Globus pallidus (tissue), 1 donor: Measurements from ENCODE around the gene EFCAB13.
"Not testable (repeated sequence)": the region's sequence is repeated elsewhere in the genome, so short reads cannot be mapped to it uniquely, and the experiment has no call there.

Experiments
- DNase-seq: peaks from one replicate; pipeline ENCODE4 v3.0.0-alpha.2; 2015; ENCODE audit warnings: low spot score

EFCAB13 gene

DNA sequence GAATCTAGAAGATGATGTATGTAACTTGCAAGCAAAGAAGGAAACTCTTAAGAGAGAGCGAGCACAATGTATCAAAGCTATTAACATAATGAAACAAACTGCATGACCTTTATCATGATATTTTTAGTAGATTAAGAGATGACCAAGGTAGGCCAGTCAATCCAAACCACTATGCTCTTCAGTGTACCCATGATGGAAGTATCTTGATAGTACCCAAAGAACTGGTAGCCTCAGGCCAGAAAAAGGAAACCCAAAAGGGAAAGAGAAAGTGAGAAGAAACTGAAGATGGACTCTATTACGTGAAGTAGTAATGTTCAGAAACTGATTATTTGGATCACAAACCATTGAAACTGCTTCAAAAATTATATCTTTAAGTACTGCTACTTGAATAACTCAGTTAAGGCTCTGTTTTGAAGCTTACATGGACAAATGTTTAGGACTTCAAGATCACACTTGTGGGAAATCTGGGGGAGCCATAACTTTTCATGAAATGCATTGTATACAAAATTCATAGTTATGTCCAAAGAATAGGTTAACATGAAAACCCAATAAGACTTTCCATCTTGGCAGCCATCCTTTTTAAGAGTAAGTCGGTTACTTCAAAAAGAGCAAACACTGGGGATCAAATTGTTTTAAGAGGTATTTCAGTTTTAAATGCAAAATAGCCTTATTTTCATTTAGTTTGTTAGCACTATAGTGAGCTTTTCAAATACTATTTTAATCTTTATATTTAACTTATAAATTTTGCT, 102.3 kb downstream of the EFCAB13 start:
- DNase-seq, result not testable (repeated sequence)

DNA sequence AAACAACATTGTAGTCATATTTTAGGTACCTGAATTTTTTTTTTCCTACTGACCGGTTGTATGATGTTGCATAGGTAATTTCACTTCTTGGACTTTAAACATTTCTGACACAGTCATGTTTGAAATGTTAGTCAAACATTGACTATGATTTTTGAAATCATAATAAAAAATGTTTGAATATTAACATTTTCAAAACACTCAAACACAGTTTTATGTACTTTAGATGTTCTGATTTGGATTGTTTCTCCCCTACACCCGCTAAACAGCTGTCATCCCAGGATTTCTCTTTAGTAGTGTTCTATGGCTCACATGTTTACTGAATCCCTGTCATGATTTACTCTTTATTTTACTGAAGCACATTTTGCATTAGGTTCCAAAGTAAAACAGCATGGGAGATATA, 104.2 kb downstream of the EFCAB13 start:
- no peak for DNase-seq

DNA sequence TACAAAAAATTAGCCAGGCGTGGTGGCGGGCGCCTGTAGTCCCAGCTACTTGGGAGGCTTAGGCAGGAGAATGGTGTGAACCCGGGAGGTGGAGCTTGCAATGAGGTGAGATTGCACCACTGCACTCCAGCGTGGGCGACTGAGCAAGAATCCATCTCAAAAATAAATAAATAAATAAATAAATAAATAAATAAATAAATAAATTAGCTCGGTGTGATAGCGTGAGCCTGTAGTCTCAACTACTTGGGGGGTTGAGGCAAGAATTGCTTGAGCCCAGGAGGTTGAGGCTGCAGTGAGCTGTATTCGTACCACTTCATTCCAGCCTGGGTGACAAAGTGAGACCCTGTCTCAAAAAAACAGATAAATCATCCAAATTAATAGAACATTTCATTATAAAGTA, 108.5 kb downstream of the EFCAB13 start:
- not testable (repeated sequence) for DNase-seq

DNA sequence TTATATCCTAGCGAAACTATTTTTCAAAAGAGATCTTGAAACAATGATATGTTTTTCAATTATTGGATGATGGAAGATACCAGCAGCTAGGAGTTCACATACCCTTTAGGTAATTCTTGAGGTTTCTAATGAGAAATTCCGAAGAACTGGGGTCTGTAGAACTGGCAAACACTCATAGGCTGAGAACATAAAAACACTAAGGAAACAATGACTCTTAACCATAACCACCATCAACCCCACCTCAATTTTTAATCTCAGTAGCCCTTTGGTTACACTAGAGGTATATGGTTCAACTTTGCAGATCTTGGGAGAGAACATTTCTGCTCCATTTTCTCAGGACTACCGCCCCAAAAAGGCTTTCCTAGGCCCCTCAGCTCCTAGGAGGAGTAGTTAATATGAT, 141.4 kb downstream of the EFCAB13 start:
- DNase-seq, result no peak

DNA sequence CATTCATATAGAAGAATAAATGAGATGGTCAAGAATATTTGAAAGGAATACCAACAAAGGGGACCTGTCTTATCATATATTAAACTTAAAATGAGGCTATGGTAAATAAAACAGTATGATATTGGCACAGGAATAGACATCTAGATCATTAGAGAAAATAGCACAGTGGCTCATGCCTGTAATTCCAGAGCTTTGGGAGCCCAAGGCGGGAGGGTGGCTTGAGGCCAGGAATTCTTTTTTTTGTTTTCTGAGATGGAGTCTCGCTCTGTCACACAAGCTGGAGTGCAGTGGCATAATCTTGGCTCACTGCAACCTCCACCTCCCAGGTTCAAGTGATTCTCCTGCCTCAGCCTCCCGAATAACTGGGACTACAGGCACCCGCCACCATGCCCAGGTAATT, 143.2 kb downstream of the EFCAB13 start:
- not testable (repeated sequence) for DNase-seq

DNA sequence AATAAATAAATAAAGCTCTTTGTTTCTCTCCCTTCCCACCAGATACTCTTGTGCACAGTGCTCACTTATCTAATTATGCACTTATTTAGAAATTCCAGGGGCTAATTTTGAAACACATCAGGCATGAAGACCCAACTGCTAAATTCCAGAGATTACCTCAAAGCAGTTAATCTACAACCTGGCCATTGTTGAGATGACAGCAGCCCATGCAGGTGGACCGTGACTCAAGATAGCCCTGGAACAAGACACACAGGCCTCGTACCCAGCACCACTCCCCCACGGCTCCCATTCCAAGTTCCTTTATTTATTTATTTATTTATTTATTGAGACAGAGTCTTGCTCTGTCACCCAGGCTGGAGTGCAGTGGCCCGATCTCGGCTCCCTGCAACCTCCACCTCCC, 147.1 kb downstream of the EFCAB13 start:
- DNase-seq, result no peak

DNA sequence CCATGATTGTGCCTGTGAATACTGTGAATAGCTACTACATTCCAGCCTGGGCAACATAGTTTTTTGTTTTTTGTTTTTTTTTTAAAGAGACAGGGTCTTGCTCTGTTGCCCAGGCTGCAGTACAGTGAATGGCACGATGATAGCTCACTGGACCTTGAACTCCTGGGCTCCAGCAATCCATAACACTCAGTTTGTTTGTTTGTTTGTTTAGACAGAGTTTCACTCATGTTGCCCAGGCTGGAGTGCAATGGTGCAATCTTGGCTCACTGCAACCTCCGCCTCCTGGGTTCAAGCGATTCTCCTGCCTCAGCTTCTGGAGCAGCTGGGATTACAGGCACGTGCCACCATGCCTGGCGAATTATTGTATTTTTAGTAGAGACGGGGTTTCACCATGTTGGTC, 148.3 kb downstream of the EFCAB13 start:
- DNase-seq, result not testable (repeated sequence)
